Stimulated activated CD8-positive, alpha-beta memory T cell treated with anti-CD3 and anti-CD28 coated beads, Interleukin-15, amount 100 ng/mL, for 4 hours (primary cell): ENCODE measurements around the gene ZBTB16.

Experiments used
- DNase-seq, 2 donors: peaks; one replicate each; pipeline ENCODE4 v3.0.0-alpha.2; 2020; ENCODE audit warnings: low read depth in 2 of 2

Gene ZBTB16

DNA sequence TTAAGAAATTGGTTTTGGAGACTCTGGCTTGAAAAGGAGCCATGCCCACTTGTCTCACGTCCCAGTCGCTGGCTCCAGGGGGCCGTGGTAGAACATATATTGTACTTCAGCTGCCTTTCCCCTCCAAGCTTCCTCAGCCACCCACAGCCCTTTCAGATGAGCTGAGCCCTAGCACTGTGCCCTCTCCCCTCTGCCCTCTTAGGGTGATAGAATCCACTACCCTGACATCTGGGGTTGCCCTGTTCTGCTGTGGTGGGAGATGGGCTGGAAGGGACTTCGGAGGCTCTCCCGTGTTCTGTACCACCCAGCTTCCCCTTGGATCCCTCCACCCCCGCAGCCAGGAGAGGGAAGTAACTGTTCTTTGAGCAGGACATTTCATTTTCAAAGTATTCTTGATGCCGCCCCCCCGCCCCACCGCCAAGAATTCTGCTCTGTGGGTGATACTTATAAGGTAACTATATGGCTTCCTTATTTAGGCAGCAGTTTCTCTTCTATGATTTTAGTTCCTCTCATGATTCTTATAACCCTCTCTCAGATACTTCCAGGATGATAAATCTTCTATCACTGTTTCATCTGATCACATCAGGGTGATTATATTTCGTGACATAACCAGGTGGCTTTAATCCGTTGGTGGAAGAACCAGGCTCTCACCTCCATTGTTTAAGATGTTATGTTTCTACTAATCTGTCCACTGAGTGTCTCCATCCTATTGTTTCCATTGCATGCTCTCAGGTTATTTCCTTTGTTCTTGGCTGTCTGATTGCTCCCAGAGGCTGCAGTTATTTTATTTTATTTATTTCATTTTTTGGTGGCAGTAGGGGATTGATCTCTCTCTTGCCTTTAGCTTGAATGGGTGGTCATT, 24.1 kb downstream of the ZBTB16 start:
- DNase-seq = no peak

DNA sequence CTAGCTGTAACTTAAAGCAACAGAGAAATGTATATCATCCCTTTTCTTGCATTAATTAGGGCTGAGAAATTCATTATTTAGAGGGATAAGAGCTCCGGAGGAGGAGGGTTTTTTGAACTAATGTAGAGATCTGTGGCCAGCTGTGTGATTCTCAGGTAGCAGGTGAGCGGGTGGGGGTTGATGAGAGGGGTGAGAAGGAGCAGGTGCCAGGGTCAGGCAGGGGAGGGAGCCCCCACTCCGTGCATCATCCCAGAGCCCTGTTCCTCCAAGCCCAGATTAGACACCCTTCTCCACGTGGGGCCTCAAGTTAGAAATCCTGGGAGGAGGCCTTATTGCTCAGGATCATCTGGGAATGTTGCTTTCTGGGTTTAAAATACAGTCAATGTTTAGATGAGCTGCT, 24.9 kb downstream of the ZBTB16 start:
- no peak for DNase-seq

DNA sequence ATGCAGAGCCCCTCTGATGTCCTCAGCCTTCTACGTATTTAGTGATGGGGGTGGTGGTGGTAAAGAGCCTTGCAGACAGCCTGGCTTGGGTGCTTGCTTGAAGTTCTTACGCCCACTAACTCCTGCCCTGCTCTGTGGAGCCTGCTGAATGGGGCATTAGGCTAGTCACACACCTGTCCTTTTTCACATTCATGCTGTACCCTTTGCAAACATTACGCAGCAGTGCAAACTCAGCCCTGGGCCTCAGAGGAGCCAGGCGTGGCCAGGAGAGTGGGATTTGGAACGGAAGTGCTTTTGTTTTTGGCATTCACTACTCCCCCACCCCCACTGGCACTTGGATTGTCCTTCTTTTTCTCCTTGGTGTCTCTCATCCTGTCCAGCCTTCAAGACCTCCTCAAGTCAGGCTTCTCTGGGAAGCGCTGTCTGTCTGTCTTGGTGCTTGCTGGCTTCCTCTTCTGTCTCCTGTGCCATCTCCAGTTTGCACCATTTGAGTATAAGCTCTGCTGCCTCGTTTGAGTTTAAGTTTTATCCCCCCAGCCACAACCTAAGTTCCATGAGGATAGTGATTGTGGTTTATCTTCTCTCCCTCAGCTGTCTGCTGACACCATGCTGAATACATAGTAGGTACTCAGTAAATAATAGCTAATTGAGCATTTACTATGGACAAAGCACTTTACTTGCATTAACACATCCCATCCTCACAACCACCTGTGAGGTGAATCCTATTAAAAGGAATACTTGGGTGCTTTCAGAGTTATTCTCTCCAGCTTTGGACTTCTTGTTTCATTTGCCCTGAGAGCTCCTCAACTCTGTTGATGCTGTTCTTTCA, 26.7 kb downstream of the ZBTB16 start:
- no peak for DNase-seq

DNA sequence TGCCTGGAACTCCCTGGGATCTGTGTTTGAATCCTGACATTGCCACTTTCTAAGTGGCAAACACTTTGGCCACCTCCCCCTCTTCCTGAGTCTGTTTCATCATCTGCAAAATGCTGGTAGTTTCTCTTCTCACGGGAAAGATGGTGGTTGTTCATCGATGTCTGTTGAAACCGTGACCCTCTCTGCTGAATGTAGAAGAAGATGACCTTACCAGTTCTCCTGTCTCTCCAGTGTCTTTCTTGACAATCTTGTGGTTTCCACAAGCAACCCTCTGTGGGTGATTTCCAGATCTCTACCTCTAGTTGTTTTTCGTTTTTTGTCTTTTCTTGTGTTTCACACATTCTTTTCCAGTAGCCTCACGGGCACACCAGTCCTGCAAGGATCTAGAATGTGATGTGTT, 27.5 kb downstream of the ZBTB16 start:
- DNase-seq = no peak

DNA sequence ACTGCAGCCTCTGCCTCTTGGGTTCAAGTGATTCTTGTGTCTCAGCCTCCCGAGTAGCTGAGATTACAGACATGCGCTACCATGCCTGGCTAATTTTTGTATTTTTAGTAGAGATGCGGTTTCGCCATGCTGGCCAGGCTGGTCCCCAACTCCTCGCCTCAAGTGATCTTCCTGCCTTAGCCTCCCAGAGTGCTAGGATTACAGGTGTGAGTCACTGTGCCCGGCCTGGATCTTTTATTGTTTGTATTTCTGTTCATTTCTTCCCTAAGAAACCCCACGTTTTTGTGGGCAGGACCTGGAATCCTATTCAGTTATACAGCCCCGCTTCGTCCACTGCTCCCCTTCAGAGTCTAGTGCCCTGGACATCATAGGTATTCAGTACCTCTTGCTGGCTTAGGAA, 28.7 kb downstream of the ZBTB16 start:
- no peak for DNase-seq

DNA sequence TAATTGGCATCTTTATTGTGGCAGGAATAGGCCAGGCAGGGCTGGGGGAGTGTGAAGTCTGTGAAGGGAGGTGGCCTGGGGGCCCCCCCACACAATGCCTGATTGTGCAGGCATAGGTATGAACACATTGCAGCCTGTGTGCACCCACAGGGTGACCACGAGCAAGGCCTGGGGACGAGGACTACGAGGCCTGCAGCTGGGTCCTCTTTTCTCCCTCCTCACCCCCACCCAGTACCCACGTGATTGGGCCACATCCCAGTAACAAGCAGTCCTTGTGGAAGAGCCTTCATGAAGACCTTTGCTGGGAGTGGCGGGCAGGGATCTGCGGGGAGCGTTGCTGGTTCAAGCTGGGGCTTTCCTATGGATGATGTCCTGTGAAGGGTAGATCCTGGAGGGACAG, 29.3 kb downstream of the ZBTB16 start:
- DNase-seq = no peak

DNA sequence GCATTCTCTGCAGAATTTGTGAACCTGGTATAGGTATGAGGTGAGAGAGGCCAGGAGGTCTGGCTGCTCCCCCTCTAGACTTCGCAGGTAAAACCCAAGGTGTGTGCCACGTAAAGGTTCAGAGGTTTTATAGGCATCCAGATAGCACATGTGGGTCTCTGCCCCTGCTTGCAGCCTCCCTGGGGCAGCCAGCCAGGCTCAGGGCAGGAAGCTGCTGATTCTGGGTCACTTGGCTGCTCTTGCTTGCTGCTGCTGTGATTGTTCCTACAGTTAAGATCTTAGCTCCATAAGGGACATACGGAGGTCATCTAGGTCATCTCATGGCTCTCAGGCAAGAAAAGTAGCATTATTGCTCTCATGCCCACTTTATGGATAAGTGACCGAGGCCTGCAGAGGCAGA, 30.2 kb downstream of the ZBTB16 start:
- no peak for DNase-seq

DNA sequence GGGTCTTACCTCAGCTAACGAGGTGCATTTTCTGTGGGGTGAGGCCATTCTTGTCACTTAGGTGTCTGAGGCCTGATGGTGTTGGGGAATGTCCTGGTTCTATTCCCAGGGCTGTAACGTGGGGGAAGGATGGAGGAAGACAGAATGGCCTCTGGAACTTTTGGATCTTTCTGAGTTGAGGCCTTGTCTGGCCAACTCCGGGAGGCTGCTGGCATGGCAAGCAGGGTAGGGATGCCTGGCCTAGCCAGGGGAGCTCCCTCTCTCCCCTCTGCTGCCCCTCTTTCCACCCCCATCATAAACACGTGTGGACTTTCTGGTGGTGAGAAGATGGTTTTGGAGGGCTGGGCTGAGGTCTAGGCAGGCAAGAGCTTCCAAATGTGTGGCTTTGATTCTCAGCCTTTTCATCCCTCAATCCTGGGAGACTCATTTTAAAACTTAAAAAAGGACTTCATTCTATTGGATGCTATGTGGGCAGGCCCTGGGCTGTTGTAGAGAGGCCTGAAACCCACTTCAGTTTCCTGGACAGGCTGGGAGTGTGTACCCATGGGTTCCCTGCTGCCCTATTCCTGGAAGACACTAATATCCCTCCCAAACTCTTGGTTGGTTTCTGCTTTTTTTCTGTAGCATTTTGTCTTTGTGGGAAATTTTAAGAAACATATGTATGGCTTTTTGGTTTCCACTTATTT, 30.9 kb downstream of the ZBTB16 start:
- DNase-seq = no peak

DNA sequence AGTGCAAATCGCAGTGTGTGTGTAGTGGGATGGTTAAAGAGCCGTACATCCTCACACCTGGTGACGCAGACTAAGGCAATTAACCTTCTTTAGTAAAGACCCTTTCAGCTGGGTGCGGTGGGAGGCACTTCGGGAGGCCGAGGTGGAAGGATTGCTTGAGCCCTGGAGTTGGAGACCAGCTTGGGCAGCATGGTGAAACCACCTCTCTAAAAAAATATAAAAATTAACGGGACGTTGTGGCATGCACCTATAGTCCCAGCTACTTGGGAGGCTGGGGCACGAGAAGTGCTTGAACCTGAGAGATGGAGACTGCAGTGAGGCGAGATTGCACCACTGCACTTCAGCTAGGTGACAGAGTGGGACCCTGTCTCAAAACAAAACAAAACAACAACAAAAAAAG, 31.5 kb downstream of the ZBTB16 start:
- DNase-seq = no peak

DNA sequence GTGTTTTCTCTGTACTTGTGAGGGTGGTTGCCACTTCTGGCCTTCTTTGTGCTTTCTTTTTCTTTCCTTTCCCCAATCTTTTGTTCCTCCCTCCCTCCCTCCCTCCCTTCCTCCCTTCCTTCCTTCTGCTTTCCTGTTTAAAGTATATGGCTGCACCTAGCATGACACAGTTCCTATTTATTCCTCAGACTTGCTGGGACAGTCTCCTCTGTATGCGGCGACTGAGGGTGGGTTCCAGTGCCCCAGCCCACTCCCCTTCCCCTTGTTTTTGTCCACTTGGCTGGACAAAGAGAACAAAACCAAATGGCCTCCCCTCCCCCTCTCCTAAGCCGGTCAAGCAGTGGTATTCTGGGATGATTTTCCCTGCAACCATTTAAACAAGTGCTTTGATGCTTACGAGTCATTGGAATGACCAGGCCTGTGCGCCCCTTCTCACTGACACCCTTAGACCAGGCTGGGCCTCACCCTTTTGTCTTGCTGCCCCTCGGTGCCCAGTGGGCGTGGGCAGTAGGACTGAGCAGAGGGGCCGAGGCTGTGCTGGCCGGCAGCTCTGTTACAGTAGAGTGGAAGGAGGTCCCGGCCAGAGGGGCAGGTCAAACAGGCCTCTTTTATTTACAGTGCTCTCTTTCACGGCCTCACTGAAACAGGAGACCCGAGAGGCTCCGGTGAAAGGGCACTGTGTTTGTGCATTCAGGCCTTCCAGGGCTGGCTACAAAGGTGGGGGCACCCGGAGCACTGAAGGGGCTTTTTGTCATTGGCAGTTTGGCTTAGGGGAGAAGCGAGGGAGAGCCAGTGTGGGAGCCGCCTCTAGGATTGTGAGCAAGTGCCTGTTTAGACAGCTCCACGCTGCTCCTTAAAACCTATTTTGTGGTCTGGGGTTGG, 32.2 kb downstream of the ZBTB16 start:
- DNase-seq = no peak

DNA sequence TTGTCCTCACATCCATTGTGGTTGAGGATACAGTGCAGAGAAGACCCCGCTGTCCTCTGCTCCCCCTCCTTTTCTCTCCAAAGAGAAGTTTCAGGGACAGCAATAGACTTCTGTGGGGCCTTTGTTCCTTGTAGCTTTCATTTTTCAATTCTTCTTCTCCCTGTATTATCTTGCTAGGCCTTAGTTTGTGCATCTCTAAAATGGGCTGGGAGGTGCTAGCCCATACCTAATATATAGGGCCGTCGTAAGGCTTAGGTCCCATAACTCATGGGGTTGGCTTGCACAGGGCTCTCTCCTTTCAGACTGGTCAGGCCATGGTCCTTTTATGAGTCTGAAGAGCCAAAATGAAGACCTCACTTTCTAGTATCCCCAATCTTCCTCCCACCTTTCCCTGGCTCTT, 33.0 kb downstream of the ZBTB16 start:
- DNase-seq = no peak

DNA sequence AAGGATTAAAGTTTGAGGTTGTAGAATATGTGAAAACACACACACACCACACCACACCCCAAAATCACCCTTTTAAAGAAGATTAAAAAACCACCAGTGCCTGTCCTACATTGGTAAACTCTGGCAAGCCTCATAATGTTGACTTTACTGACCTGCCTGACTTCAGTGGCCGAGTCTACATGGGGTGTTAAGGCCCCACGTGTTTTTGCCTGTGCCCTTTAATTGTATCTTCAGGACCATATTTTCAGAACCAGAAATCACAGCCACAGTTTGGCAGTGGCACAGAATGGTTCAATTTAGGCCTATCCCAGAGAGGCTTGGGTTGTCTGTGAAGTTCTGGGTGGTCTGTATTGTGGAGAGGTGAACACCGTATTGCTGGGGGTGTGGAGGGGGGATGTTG, 33.4 kb downstream of the ZBTB16 start:
- DNase-seq = no peak

DNA sequence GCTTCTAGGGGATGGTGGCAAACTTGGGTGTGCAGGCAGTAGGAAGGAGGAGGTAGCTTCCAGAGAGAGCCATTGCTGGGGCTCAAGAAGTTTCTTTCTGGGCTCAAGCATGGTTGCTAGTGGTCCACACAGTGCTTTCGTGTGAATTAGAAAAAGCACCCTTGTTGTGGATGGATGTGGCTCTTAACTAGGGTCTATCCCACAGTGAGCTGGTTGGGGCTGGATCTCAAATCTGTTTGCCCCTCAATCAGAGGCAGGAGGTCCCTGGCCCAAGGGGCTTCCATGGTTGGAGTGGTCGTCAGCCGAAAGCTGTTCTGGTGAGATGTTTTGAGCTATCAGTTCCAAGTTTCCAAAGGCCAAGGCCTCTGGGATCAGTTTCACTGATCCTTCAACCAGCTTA, 35.0 kb downstream of the ZBTB16 start:
- DNase-seq = no peak

DNA sequence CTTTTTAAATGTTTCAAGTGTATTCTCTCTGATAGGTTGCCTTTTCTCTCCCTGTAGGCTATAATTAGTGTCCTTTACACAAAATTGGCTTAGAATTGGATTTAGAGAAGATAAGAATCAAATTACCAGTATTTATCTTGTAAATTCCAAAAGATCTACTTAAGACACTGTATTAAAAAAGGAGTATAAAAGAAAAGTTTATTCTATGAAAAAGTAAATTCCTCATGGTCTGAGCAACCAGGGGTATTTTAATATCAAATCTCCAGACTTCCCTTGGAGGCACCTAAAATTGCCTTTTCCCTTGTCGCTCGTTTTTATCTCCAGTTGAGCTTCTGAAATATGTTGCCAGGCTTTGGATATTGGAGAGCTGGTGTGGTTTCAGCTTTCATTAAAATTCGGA, 36.4 kb downstream of the ZBTB16 start:
- no peak for DNase-seq

DNA sequence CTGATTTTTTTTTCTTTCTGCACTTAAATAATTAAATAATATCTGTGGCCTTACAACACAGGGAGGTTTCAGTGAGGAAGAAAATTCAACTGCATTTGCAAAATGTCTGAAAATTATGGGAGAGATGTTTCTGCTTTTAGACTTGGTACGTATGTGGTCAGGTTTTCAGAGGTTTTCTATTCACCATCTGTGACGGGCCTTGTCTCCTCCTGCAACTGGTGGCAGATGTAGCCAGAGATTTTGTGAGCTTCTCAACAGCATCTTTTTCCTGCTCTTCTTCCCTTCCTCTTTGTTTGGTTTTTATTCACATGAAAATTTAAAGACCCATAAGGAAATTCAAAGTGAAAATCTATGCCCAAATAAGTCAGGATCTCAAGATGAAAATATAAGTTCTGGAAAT, 38.3 kb downstream of the ZBTB16 start:
- no peak for DNase-seq

DNA sequence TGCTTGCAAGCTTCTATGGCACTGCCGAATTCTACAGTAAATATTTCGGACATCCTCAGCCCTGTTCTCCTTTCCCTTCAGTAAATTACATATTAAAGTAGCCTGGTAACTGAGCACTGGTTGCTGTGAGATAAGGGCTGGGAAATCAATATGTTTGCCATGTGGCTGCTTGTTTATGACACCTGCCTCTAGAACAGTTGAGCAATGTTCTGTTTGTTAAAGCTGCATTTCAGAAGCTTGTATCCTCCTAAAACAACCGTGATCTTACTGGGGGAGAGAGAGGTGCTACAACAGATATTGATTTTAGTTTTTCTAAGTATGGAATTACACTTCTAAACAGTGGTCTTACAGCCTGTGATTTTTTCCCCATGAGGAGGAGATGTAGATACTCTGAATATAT, 39.4 kb downstream of the ZBTB16 start:
- no peak for DNase-seq

DNA sequence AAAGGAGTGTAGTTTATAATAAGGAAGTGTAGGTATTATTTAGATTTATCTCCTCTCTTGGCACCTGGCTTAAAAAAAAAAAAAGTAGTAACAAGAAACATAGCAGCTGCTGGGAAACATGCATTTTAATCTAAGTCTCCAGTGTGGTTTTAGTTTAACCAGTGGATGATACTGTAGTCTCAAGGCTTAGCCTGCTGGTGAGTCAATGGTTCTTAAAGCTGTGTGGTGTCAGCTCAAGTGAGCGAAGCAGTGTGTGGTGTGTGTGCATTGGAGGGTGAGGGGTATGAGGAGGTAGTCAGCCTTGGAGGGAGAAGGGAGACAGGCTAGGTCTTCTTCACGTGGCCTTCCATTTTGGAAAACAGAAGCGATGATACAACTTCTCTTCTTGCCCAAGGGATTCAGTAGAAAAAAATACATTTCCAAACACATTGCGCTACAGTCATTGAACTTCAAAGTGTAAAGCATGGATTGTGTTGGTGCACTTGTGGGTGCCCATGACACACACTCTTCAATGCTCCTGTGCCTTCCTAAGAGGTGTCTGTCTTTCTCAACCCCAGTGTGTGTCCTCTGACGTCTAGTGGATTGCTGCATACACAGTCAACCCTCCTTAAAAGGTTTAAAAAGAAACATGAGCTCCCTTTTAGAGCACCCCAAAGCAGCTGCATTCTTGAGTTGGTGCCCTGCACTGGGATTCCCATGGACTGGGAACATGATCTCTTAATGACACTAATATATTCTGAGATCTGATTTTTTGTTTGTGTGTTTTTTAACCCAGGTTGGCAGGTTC, 40.1 kb downstream of the ZBTB16 start:
- no peak for DNase-seq

DNA sequence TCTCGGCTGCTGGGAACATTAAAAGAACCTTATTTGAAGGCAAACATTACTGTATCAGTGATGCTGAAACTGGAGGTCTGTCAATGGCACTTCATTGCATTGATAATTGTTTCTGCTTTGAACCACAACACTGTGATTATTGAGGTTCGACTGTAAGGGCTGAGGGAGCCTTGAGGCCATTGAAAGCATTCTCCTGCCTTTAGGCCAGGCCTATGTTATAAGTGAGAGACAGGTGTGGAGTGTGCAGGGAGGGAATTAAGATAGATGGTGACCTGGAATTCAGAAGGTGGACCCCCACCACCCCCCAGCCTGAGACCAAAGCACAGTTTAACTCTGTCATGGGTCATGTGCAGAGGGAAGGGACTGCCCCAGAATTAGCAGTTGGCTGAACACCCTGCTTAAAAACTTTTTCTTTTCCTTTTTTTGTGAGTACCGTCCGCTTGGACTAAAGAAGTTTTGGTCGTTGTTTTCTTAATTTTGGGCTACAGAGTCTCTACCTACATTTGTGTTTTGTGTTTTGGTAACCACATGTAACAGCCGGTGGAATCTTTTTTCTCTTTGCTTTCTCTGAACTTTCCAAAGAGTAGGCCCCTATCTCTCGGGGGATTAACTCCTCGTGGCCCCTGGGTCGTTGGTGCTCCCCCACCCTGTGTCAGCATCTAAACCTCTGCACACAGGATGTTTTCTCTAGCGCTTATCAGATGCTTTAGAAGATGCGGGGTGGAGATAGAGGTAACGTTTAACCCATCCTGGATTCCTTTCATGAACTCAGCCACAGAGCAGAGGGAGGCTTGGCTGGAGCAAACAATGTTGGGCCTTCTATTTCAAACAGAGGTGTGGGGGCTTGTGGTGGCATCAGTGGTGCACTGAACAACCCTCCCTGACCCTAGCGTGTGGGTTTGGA, 43.7 kb downstream of the ZBTB16 start:
- DNase-seq = no peak

DNA sequence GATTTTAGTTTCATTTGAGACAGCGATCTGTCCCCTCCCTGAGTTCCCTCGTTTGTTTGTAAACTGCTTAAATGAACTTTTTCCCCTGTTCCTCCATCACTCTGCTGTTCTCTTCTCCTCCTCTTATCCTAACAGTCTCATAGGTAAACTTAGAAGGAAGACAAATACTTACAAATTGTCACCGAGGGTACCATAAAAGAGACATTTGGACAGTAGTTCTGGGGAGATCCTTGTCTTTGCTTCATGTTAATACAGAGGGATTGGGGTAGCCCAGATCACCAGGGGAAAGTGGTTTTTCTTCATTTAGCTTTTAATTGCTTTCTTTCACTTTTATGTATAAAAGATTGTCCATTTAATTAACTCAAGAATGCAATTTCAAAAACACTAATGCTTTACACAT, 46.1 kb downstream of the ZBTB16 start:
- DNase-seq = no peak

DNA sequence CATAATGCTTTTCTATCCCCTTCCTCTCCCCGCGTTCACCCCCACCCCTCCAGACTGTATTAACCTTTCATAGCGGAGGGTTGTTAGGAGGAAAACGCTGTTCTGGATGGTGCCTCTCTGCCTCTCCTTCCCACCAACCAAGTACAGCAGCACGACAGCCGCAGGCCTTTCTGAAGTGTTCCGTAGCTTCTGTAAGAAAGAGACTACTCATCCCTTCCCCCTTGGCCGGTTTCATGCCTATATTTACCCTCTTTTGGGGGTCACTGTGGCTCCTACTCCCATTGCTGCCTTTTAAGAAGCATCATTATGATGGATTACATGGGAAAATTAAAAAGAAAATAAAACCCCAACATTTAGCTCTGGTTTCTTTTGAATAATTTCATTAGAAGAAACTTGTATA, 46.5 kb downstream of the ZBTB16 start:
- DNase-seq = no peak
